DND-41 (cell line): ENCODE data around the gene RNF111.

Source experiments
- CTCF ChIP-seq: IDR thresholded peaks from 2 replicates; pipeline ENCODE4 v1.5.1; 2012; ENCODE audit warnings: borderline replicate concordance, low read length, moderate library complexity, mild to moderate bottlenecking; ENCODE audit not compliant: poor library complexity, severe bottlenecking; ENCODE audit errors: extremely low read depth
- EZH2 ChIP-seq: IDR thresholded peaks from 3 replicates; pipeline ENCODE4 v1.6.1; 2012; ENCODE audit warnings: borderline replicate concordance, low read depth, mild to moderate bottlenecking, moderate library complexity, low read length, inconsistent platforms; ENCODE audit not compliant: severe bottlenecking

GRCh38 chr15:59099162-59099685, 111.8 kb downstream of the RNF111 start:
- TF ChIP-seq CTCF: no peak
- TF ChIP-seq EZH2: no peak
